Adrenal gland (tissue), 5 donors: ENCODE data around the gene PIK3R1.

Source experiments
- POLR2A ChIP-seq, 2 donors: fragments of 450-650 bp; IDR thresholded peaks; one replicate each; pipeline ENCODE4 v1.6.1; 2017; ENCODE audit warnings: antibody characterized with exemption in 2 of 2, mild to moderate bottlenecking in 2 of 2, moderate library complexity in 1 of 2
- TF ChIP-seq, protein P1 (sequence below), 6 experiments: fragments of 450-650 bp in 4 of 6; fragments of 200-600 bp in 2 of 6; sonication (generic) in 1 of 6; IDR thresholded peaks; 1 replicate in 5 of 6; 2 replicates in 1 of 6; pipeline versions ENCODE4 v1.5.1 to v1.8.0; 2016 to 2021; ENCODE audit warnings: antibody characterized with exemption in 6 of 6, mild to moderate bottlenecking in 2 of 6, moderate library complexity in 1 of 6
- donor health status: DM: no; HTN: no; CAD: no.

- no peak for TF ChIP-seq POLR2A (IDR thresholded peaks at IDR 0.05)
- TF ChIP-seq, protein P1, sequence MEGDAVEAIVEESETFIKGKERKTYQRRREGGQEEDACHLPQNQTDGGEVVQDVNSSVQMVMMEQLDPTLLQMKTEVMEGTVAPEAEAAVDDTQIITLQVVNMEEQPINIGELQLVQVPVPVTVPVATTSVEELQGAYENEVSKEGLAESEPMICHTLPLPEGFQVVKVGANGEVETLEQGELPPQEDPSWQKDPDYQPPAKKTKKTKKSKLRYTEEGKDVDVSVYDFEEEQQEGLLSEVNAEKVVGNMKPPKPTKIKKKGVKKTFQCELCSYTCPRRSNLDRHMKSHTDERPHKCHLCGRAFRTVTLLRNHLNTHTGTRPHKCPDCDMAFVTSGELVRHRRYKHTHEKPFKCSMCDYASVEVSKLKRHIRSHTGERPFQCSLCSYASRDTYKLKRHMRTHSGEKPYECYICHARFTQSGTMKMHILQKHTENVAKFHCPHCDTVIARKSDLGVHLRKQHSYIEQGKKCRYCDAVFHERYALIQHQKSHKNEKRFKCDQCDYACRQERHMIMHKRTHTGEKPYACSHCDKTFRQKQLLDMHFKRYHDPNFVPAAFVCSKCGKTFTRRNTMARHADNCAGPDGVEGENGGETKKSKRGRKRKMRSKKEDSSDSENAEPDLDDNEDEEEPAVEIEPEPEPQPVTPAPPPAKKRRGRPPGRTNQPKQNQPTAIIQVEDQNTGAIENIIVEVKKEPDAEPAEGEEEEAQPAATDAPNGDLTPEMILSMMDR (IDR thresholded peaks at IDR 0.05) = no peak
Measured at GRCh38 chr5:68283766-68284165, 68.2 kb downstream of the PIK3R1 start.
